Measurements from ENCODE around the gene GSN.

- no peak for TF ChIP-seq CTCF (conservative IDR thresholded peaks at IDR 0.05 in 1 of 2, IDR thresholded peaks at IDR 0.05 in 1 of 2; ENCODE audit: extremely low read depth in 1 of 2, insufficient read depth in 1 of 2, low read depth in 1 of 2, low read length in 2 of 2)
- TF ChIP-seq EZH2 (IDR thresholded peaks at IDR 0.05; ENCODE audit: borderline replicate concordance, low read length): no peak
These were observed 80.3 kb downstream of the GSN start for GRCh38 chr9:121348221-121348620.
